Ishikawa (cell line): ENCODE measurements around the gene RYR3.

Source experiments
- EP300 ChIP-seq: IDR thresholded peaks from 2 replicates; pipeline ENCODE4 v1.6.1; 2012; ENCODE audit warnings: borderline replicate concordance
- REST ChIP-seq: IDR thresholded peaks from 2 replicates; pipeline ENCODE4 v1.6.1; 2012; ENCODE audit warnings: low read depth, mild to moderate bottlenecking

DNA sequence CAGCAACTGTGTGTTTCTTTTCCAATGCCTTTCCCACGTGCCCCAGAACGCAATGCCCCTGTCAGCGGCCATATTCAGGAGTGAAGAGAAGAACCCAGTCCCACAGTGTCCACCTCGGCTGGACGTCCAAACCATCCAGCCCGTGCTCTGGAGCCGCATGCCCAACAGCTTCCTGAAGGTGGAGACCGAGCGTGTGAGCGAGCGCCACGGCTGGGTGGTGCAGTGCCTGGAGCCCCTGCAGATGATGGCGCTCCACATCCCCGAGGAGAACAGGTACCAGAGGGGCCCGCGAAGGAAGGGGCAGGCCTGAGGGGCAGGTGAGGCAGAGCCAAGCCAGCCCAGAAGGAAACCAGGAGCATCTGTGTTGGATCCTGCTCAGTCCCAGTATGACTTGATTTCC is 349.4 kb downstream of the RYR3 start:
- TF ChIP-seq EP300 (no peak), REST (no peak)
